Spleen (tissue), 7 donors: ENCODE results near the gene SAMD3.

Source experiments
- POLR2AphosphoS5 ChIP-seq, 3 donors: sonication (generic); formaldehyde crosslinking; IDR thresholded peaks; one replicate each; pipeline ENCODE4 v1.5.1; 2017; ENCODE audit warnings: antibody characterized with exemption in 3 of 3
- TF ChIP-seq, protein P1 (sequence below), 11 experiments: fragments of 200-600 bp in 7 of 11; fragments of 450-650 bp in 4 of 11; sonication (generic) in 4 of 11; IDR thresholded peaks in 8 of 11; conservative IDR thresholded peaks in 3 of 11; 1 replicate in 7 of 11; 2 replicates in 4 of 11; pipeline versions ENCODE4 v1.4.0 to v1.8.0; 2016 to 2021; ENCODE audit warnings: antibody characterized with exemption in 11 of 11, inconsistent platforms in 4 of 11, mild to moderate bottlenecking in 1 of 11
- donor health status: DM: no; HTN: no; CAD: no; lungs with moderate emphysema.
- donor health status: DM: no; HTN: no; CAD: no.
- donor health status: DM: no; HTN: no; CAD: no.

DNA sequence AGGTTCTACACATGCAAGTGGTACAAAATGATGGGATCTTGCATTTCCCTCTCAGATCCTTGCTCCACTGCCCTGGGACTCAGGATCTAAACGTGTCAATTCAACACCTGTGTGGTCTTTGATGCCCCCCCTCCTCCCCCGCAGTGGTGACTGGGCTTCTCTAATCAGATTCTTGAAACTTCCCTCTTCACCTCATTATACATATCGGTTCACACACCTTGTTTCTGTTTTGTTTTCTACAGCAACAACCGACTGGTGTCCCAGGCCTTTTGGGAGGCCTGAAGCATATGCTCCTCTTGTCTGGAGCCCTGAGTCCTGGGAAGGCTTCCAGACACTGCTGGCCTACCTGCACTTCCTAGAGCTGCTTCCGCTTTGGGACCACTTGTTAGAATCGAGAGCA, 20.0 kb downstream of the SAMD3 start:
- TF ChIP-seq, protein P1, sequence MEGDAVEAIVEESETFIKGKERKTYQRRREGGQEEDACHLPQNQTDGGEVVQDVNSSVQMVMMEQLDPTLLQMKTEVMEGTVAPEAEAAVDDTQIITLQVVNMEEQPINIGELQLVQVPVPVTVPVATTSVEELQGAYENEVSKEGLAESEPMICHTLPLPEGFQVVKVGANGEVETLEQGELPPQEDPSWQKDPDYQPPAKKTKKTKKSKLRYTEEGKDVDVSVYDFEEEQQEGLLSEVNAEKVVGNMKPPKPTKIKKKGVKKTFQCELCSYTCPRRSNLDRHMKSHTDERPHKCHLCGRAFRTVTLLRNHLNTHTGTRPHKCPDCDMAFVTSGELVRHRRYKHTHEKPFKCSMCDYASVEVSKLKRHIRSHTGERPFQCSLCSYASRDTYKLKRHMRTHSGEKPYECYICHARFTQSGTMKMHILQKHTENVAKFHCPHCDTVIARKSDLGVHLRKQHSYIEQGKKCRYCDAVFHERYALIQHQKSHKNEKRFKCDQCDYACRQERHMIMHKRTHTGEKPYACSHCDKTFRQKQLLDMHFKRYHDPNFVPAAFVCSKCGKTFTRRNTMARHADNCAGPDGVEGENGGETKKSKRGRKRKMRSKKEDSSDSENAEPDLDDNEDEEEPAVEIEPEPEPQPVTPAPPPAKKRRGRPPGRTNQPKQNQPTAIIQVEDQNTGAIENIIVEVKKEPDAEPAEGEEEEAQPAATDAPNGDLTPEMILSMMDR (IDR thresholded peaks at IDR 0.05 in 8 of 11, conservative IDR thresholded peaks at IDR 0.05 in 3 of 11), result no peak
- TF ChIP-seq POLR2AphosphoS5 (IDR thresholded peaks at IDR 0.05), result no peak
